Neural cell (in vitro differentiated cells): ENCODE measurements around the gene RALGPS1. TPM values are rescaled to one million over a fixed set of nuclear protein-coding genes. Genes with fewer than 3 reads are reported as not detected.

Source experiments
- H2AFZ ChIP-seq: fragments of 200-600, 300-800 bp; sonication (generic), shearing (Covaris generic); 2 replicates; pipeline ENCODE4 v1.6.0; 2014; ENCODE audit warnings: low read depth, mild to moderate bottlenecking, antibody characterized with exemption, low read length, moderate library complexity
- H3F3A ChIP-seq: fragments of 200-600 bp; shearing (Covaris generic); 2 replicates; pipeline ENCODE4 v1.6.1; 2016; ENCODE audit warnings: mild to moderate bottlenecking, moderate library complexity, mixed read lengths, antibody characterized with exemption, low read length; ENCODE audit not compliant: insufficient read depth, poor library complexity, severe bottlenecking
- H3K27ac ChIP-seq: fragments of 200-600, 300-800 bp; sonication (generic), shearing (Covaris generic); 2 replicates; pipeline ENCODE4 v1.5.1; 2014; ENCODE audit warnings: mild to moderate bottlenecking, low read length, moderate library complexity
- H3K27me3 ChIP-seq: fragments of 300-800, 200-600 bp; sonication (generic), shearing (Covaris generic); 2 replicates; pipeline ENCODE4 v1.6.0; 2014; ENCODE audit warnings: mild to moderate bottlenecking, low read depth, low read length, moderate library complexity; ENCODE audit not compliant: insufficient read depth
- H3K36me3 ChIP-seq: fragments of 300-800, 200-600 bp; sonication (generic), shearing (Covaris generic); 2 replicates; pipeline ENCODE4 v1.5.1; 2014; ENCODE audit warnings: mild to moderate bottlenecking, antibody characterized with exemption, low read length, moderate library complexity; ENCODE audit not compliant: insufficient read depth
- H3K4me2 ChIP-seq: fragments of 300-800, 200-600 bp; sonication (generic), shearing (Covaris generic); 2 replicates; pipeline ENCODE4 v1.6.0; 2014; ENCODE audit warnings: mild to moderate bottlenecking, low read length
- H3K4me3 ChIP-seq: fragments of 300-800, 200-600 bp; sonication (generic), shearing (Covaris generic); 2 replicates; pipeline ENCODE4 v1.5.1; 2014; ENCODE audit warnings: mild to moderate bottlenecking, low read length, moderate library complexity
- H3K79me2 ChIP-seq: fragments of 200-600 bp; shearing (Covaris generic); replicated peaks from 2 replicates; pipeline ENCODE4 v1.6.0; 2014; ENCODE audit warnings: mild to moderate bottlenecking, low read length, moderate library complexity; ENCODE audit not compliant: insufficient read depth
- H3K9ac ChIP-seq: fragments of 300-800, 200-600 bp; sonication (generic), shearing (Covaris generic); 2 replicates; pipeline ENCODE4 v1.6.1; 2016; ENCODE audit warnings: mild to moderate bottlenecking, low read length, mixed read lengths
- H3K9me2 ChIP-seq: fragments of 200-600 bp; shearing (Covaris generic); 2 replicates; pipeline ENCODE4 v1.6.1; 2016; ENCODE audit warnings: mild to moderate bottlenecking, low read length, mixed read lengths; ENCODE audit not compliant: insufficient read depth
- H3K9me3 ChIP-seq: fragments of 200-600, 300-800 bp; sonication (generic), shearing (Covaris generic); 2 replicates; pipeline ENCODE4 v1.6.1; 2016; ENCODE audit warnings: mild to moderate bottlenecking, mixed run types, low read length, moderate library complexity, mixed read lengths
- H4K20me1 ChIP-seq: fragments of 200-600 bp; shearing (Covaris generic); 2 replicates; pipeline ENCODE4 v1.6.1; 2016; ENCODE audit warnings: mild to moderate bottlenecking, mixed run types; ENCODE audit not compliant: insufficient read depth
- CTCF ChIP-seq: fragments of 450-650 bp; IDR thresholded peaks from 2 replicates; pipeline ENCODE4 v1.5.1; 2014; ENCODE audit warnings: antibody characterized with exemption, mild to moderate bottlenecking, moderate library complexity; ENCODE audit not compliant: poor library complexity, severe bottlenecking
- EP300 ChIP-seq: fragments of 450-650 bp; conservative IDR thresholded peaks from 2 replicates; pipeline ENCODE4 v1.6.1; 2014; ENCODE audit warnings: antibody characterized with exemption, mild to moderate bottlenecking, moderate library complexity; ENCODE audit not compliant: poor library complexity, severe bottlenecking
- EZH2 ChIP-seq: fragments of 200-600, 300-800 bp; shearing (Covaris generic), sonication (generic); IDR thresholded peaks from 2 replicates; pipeline ENCODE4 v1.6.1; 2014; ENCODE audit warnings: antibody characterized with exemption, low read length, borderline replicate concordance, mild to moderate bottlenecking; ENCODE audit not compliant: insufficient read depth, poor library complexity, severe bottlenecking
- MXI1 ChIP-seq: fragments of 450-650 bp; conservative IDR thresholded peaks from 2 replicates; pipeline ENCODE4 v1.6.1; 2014; ENCODE audit warnings: antibody characterized with exemption, mild to moderate bottlenecking; ENCODE audit not compliant: poor library complexity, severe bottlenecking
- POLR2AphosphoS5 ChIP-seq: IDR thresholded peaks from 2 replicates; pipeline ENCODE4 v1.6.1; 2012
- RAD21 ChIP-seq: fragments of 450-650 bp; conservative IDR thresholded peaks from 2 replicates; pipeline ENCODE4 v1.6.1; 2014; ENCODE audit warnings: antibody characterized with exemption, mild to moderate bottlenecking, moderate library complexity
- REST ChIP-seq: IDR thresholded peaks from 2 replicates; pipeline ENCODE4 v1.6.1; 2012; ENCODE audit warnings: borderline replicate concordance
- SMC3 ChIP-seq: fragments of 450-650 bp; conservative IDR thresholded peaks from 2 replicates; pipeline ENCODE4 v1.6.1; 2014; ENCODE audit warnings: antibody characterized with exemption, mild to moderate bottlenecking, moderate library complexity; ENCODE audit not compliant: poor library complexity
- TAF1 ChIP-seq: IDR thresholded peaks from 2 replicates; pipeline ENCODE4 v1.6.1; 2012; ENCODE audit warnings: low read depth
- polyA plus RNA-seq: library from polyadenylated mRNA; depleted of rRNA; stranded (reverse); fragments of >200 nt; gene quantifications from 2 replicates; pipeline ENCODE4 v1.2.3, GENCODE V29; 2014

Gene RALGPS1
- polyA plus RNA-seq, 1 donor from 2014 or later: 37.1 TPM

DNA sequence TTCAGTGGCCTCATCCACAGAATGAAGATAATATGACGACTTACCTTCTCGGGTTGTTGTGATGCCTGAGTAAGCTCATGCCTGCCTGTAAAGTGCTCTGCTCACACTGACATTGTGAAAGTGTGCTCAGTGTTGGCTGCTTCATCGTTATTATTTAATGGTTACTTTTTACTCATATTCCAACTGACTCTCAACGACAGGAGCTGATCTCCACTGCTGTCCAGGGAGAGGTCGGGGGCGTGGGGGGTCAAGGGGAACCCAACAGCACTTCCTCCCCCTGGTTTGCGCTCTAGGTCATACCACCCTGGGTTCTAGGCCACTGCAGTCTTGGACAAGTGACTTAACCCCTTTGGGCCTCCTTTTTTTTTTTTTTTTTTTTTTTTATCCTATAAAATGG is 260.7 kb downstream of the RALGPS1 start:
- TF ChIP-seq POLR2AphosphoS5 (no peak), TAF1 (no peak), RAD21 (no peak), EZH2 (no peak), EP300 (no peak), SMC3 (no peak), CTCF (no peak), MXI1 (no peak), REST (no peak)
- H3F3A ChIP-seq: no peaks in the 10 kb centered on the region
- H3K4me3 ChIP-seq: no peak overlapping the region
- H3K9ac ChIP-seq: no peak overlapping the region
- no peaks in the 10 kb centered on the region for H3K9me2 ChIP-seq
- H3K36me3 ChIP-seq: peaks cover 6% of the 10 kb centered on the region
- H3K27me3 ChIP-seq: no peaks in the 10 kb centered on the region
- no peak overlapping the region for H2AFZ ChIP-seq
- no peak overlapping the region for H3K27ac ChIP-seq
- no peaks in the 10 kb centered on the region for H4K20me1 ChIP-seq
- H3K9me3 ChIP-seq: no peaks in the 10 kb centered on the region
- H3K79me2 ChIP-seq: no peaks in the 10 kb centered on the region
- no peak overlapping the region for H3K4me2 ChIP-seq

DNA sequence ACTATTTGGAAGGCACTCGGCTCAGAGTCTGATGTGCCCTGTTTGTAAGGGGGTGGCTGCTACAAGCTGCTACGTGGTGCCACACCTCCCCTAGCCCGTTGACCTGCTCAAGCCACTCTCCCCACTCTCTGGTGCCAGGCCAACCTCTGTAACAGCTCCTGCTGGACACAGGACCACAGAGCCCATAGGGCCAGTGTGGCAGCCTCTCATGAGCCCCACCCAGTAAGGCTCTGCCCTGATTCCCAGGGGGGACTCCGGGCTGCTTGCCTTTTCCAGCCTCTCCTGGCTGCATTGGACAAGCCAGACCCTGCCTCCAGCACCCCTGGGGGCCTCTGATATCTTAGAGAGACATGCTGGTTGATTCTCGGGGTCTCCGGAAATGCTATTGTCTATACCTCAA is 261.2 kb downstream of the RALGPS1 start:
- H3K4me3 ChIP-seq: no peak overlapping the region

More for the DNA sequence above, 261.2 kb downstream of the RALGPS1 start:
- Histone ChIP-seq H3K27ac (no peak overlapping the region), H3K36me3 (peaks cover 6% of the 10 kb centered on the region), H3K9me2 (no peaks in the 10 kb centered on the region), H4K20me1 (no peaks in the 10 kb centered on the region), H3K79me2 (no peaks in the 10 kb centered on the region), H3K9ac (no peak overlapping the region), H3K4me2 (no peak overlapping the region), H3K9me3 (no peaks in the 10 kb centered on the region), H3F3A (no peaks in the 10 kb centered on the region), H2AFZ (no peak overlapping the region), H3K27me3 (no peaks in the 10 kb centered on the region)
- no peak for TF ChIP-seq POLR2AphosphoS5
- TF ChIP-seq CTCF: no peak
